CD14-positive monocyte (primary cell): Measurements from ENCODE around the gene HES3. TPM values are rescaled to one million over a fixed set of nuclear protein-coding genes. Genes with fewer than 3 reads are reported as not detected.
A peak's percentile ranks its signal among the peaks of the same experiment; 100 is the strongest.

Experiments used
- DNase-seq, 3 donors: peaks; one replicate each; pipeline ENCODE4 v3.0.0-alpha.2; 2011 to 2022
- H2AFZ ChIP-seq: 2 replicates; pipeline ENCODE4 v1.6.0; 2012; ENCODE audit warnings: mild to moderate bottlenecking, low read depth, low read length, inconsistent platforms; ENCODE audit not compliant: insufficient read depth, poor library complexity, severe bottlenecking
- H3K27ac ChIP-seq, 2 donors: 1 replicate in 1 of 2; 2 replicates in 1 of 2; pipeline ENCODE4 v1.5.1; 2012 to 2013; ENCODE audit warnings: low read length in 2 of 2, control low read depth in 1 of 2, inconsistent platforms in 1 of 2, low read depth in 1 of 2, mild to moderate bottlenecking in 1 of 2
- H3K27me3 ChIP-seq, 2 donors: one replicate each; pipeline versions ENCODE4 v1.6.0 to v1.6.1; 2011 to 2013; ENCODE audit warnings: low read length in 2 of 2; ENCODE audit not compliant: control insufficient read depth in 2 of 2, insufficient read depth in 2 of 2
- H3K36me3 ChIP-seq, 2 donors: replicated peaks in 1 of 2; 1 replicate in 1 of 2; 2 replicates in 1 of 2; pipeline versions ENCODE4 v1.5.1 to v1.6.1; 2012 to 2013; ENCODE audit warnings: low read length in 2 of 2, control low read depth in 1 of 2, inconsistent platforms in 1 of 2, mild to moderate bottlenecking in 1 of 2; ENCODE audit not compliant: insufficient read depth in 2 of 2, control insufficient read depth in 1 of 2
- H3K4me1 ChIP-seq, 2 donors: 1 replicate in 1 of 2; 2 replicates in 1 of 2; pipeline versions ENCODE4 v1.5.1 to v1.6.1; 2012 to 2013; ENCODE audit warnings: low read length in 2 of 2, control low read depth in 1 of 2, inconsistent platforms in 1 of 2, mild to moderate bottlenecking in 1 of 2, moderate library complexity in 1 of 2; ENCODE audit not compliant: insufficient read depth in 2 of 2, control insufficient read depth in 1 of 2
- H3K4me2 ChIP-seq: replicated peaks from 2 replicates; pipeline ENCODE3; 2012; ENCODE audit warnings: low read length, moderate library complexity, mild to moderate bottlenecking; ENCODE audit not compliant: poor library complexity, severe bottlenecking; ENCODE audit errors: extremely low read depth
- H3K4me3 ChIP-seq, 3 experiments: fragments of 200-600 bp in 1 of 3; sonication (generic) in 1 of 3; replicated peaks in 1 of 3; 1 replicate in 2 of 3; 2 replicates in 1 of 3; pipeline ENCODE4 v1.5.1; 2011 to 2013; ENCODE audit warnings: low read length in 3 of 3, mild to moderate bottlenecking in 3 of 3, control low read depth in 2 of 3, low read depth in 2 of 3, inconsistent platforms in 1 of 3, moderate library complexity in 1 of 3
- H3K79me2 ChIP-seq: 2 replicates; pipeline ENCODE4 v1.6.0; 2012; ENCODE audit warnings: mild to moderate bottlenecking, control low read depth, inconsistent platforms, low read length, moderate library complexity; ENCODE audit not compliant: insufficient read depth
- H3K9ac ChIP-seq: 2 replicates; pipeline ENCODE4 v1.6.0; 2017; ENCODE audit warnings: low read length, mild to moderate bottlenecking; ENCODE audit not compliant: insufficient read depth, poor library complexity, severe bottlenecking
- H3K9me3 ChIP-seq, 2 donors: replicated peaks in 1 of 2; 1 replicate in 1 of 2; 2 replicates in 1 of 2; pipeline versions ENCODE4 v1.5.1 to v1.6.1; 2012 to 2013; ENCODE audit warnings: low read length in 2 of 2, control low read depth in 1 of 2; ENCODE audit not compliant: control insufficient read depth in 1 of 2, insufficient read depth in 1 of 2
- H4K20me1 ChIP-seq: 2 replicates; pipeline ENCODE4 v1.6.0; 2012; ENCODE audit warnings: mild to moderate bottlenecking, low read length, control low read depth, moderate library complexity; ENCODE audit not compliant: insufficient read depth
- H3K27ac Mint-ChIP-seq, 7 donors: one replicate each; pipeline ENCODE4 v1.8.0; 2020; ENCODE audit warnings: mild to moderate bottlenecking in 7 of 7, mixed read lengths in 7 of 7, moderate library complexity in 6 of 7, inconsistent platforms in 2 of 7
- H3K27me3 Mint-ChIP-seq, 3 donors: one replicate each; pipeline ENCODE4 v1.8.0; 2021 to 2022; ENCODE audit warnings: low read depth in 3 of 3, mild to moderate bottlenecking in 3 of 3, mixed read lengths in 3 of 3, moderate library complexity in 3 of 3, inconsistent platforms in 1 of 3
- H3K36me3 Mint-ChIP-seq, 2 donors: one replicate each; pipeline ENCODE4 v1.8.0; 2020; ENCODE audit warnings: mixed read lengths in 2 of 2, inconsistent platforms in 1 of 2, mild to moderate bottlenecking in 1 of 2
- H3K4me1 Mint-ChIP-seq: one replicate; pipeline ENCODE4 v1.8.0; 2020; ENCODE audit warnings: mild to moderate bottlenecking, mixed read lengths
- H3K4me3 Mint-ChIP-seq, 2 donors: one replicate each; pipeline ENCODE4 v1.8.0; 2020; ENCODE audit warnings: mild to moderate bottlenecking in 2 of 2, mixed read lengths in 2 of 2, moderate library complexity in 1 of 2
- H3K9me3 Mint-ChIP-seq, 7 donors: one replicate each; pipeline ENCODE4 v1.8.0; 2020 to 2022; ENCODE audit warnings: mixed read lengths in 7 of 7, mild to moderate bottlenecking in 6 of 7, moderate library complexity in 6 of 7, inconsistent platforms in 2 of 7
- WGBS: methylation state at CpG from one replicate; pipeline ENCODE4 v1.1.5; 2013; ENCODE audit warnings: missing lambda C conversion rate; ENCODE audit not compliant: insufficient coverage; 5-methylcytosine and 5-hydroxymethylcytosine counted together
- intact Hi-C, 2 donors: fragments of 100-400 bp; cut with micrococcal nuclease; formaldehyde crosslinking; loops; one replicate each; pipeline versions ENCODE4 v1.15.0 to v1.15.1; 2023
- polyA plus RNA-seq, 3 donors: library from polyadenylated mRNA; depleted of rRNA in 1 of 3; unstranded in 2 of 3; stranded (reverse) in 1 of 3; fragments of 300-500 nt in 2 of 3; fragments of >200 nt in 1 of 3; fragmentation: Illumina TruSeq in 2 of 3; gene quantifications; 1 replicate in 2 of 3; 2 replicates in 1 of 3; pipeline ENCODE4 v1.2.3, GENCODE V29; 2012 to 2021
- TF ChIP-seq, protein P1 (sequence below): fragments of 200-600 bp; IDR thresholded peaks from one replicate; pipeline ENCODE4 v1.8.0; 2022; ENCODE audit warnings: antibody characterized with exemption, mild to moderate bottlenecking

The HES3 gene
- polyA plus RNA-seq, 3 donors, result not detected

GRCh38 chr1:6287431-6287886 lies 43.5 kb downstream of the HES3 start:
- H3K27me3 ChIP-seq, result no peaks in the 10 kb centered on the region
- Mint-ChIP-seq H3K27me3 (peaks cover 0 to 2% (median 0%) of the 10 kb centered on the region in 3 donors), H3K9me3 (peaks cover 0 to 3% (median 0%) of the 10 kb centered on the region in 7 donors), H3K4me3 (no peak overlapping the region), H3K4me1 (peaks cover 3% of the 10 kb centered on the region), H3K27ac (no peak overlapping the region), H3K36me3 (no peaks in the 10 kb centered on the region)
- no peak overlapping the region for H3K9ac ChIP-seq
- TF ChIP-seq, protein P1, sequence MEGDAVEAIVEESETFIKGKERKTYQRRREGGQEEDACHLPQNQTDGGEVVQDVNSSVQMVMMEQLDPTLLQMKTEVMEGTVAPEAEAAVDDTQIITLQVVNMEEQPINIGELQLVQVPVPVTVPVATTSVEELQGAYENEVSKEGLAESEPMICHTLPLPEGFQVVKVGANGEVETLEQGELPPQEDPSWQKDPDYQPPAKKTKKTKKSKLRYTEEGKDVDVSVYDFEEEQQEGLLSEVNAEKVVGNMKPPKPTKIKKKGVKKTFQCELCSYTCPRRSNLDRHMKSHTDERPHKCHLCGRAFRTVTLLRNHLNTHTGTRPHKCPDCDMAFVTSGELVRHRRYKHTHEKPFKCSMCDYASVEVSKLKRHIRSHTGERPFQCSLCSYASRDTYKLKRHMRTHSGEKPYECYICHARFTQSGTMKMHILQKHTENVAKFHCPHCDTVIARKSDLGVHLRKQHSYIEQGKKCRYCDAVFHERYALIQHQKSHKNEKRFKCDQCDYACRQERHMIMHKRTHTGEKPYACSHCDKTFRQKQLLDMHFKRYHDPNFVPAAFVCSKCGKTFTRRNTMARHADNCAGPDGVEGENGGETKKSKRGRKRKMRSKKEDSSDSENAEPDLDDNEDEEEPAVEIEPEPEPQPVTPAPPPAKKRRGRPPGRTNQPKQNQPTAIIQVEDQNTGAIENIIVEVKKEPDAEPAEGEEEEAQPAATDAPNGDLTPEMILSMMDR, result no peak
- H3K79me2 ChIP-seq, result no peaks in the 10 kb centered on the region
- no peak overlapping the region for H3K27ac ChIP-seq
- intact Hi-C loops, result no loop called here
- DNase-seq, result no peak
- no peaks in the 10 kb centered on the region for H3K4me1 ChIP-seq
- no peak overlapping the region for H3K4me2 ChIP-seq
- H3K4me3 ChIP-seq, result no peak overlapping the region
- no peaks in the 10 kb centered on the region for H3K9me3 ChIP-seq
- no peak overlapping the region for H2AFZ ChIP-seq
- no peaks in the 10 kb centered on the region for H3K36me3 ChIP-seq
- 90% methylated on average over 8 of the region's 10 CpGs for WGBS
- H4K20me1 ChIP-seq, result no peaks in the 10 kb centered on the region

DNA sequence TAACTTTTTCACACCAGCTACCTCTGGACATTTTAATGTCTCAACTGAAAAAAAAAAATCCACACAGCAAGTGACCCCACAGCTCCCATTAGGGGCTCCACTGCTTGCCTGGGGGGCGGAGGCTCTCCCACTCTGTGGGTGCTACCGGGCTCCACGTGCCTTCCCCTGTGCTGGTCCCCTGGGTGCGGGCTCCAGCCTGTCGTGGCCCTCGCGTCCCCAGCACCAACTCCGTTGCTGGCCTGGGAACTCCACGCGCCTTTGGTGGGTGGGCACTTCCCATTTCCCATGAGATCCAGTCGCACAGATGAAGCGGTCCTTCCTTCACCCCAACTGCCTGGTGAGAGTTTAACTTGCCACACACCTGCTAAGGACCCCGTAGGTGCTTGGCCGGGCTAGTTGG lies 44.0 kb downstream of the HES3 start:
- Mint-ChIP-seq H3K4me3 (no peak overlapping the region), H3K36me3 (peaks cover 0 to under 1% of the 10 kb centered on the region in 2 donors), H3K27me3 (no peaks in the 10 kb centered on the region), H3K27ac (peak overlapping the region in 1 of 7 donors; percentile 37), H3K4me1 (peaks cover 3% of the 10 kb centered on the region), H3K9me3 (peaks cover 0 to 3% (median 0%) of the 10 kb centered on the region in 7 donors)
- no peak for DNase-seq
- TF ChIP-seq, protein P1, result no peak
- no peaks in the 10 kb centered on the region for H3K79me2 ChIP-seq
- no peak overlapping the region for H3K27ac ChIP-seq
- H3K4me2 ChIP-seq, result no peak overlapping the region
- intact Hi-C loops, result no loop called here
- 88% methylated on average over 14 of the region's 14 CpGs for WGBS
- no peaks in the 10 kb centered on the region for H3K9me3 ChIP-seq
- no peak overlapping the region for H3K9ac ChIP-seq
- H3K36me3 ChIP-seq, result no peaks in the 10 kb centered on the region
- no peak overlapping the region for H2AFZ ChIP-seq
- no peaks in the 10 kb centered on the region for H3K27me3 ChIP-seq
- no peaks in the 10 kb centered on the region for H3K4me1 ChIP-seq
- H4K20me1 ChIP-seq, result no peaks in the 10 kb centered on the region
- H3K4me3 ChIP-seq, result no peak overlapping the region
